OCI-LY3 (cell line): ENCODE measurements around the gene MAOB.

ENCODE experiments used
- EZH2phosphoT487 ChIP-seq: fragments of 200-600 bp; shearing (Covaris generic); IDR thresholded peaks from 2 replicates; pipeline ENCODE4 v1.6.1; 2018; ENCODE audit warnings: antibody characterized with exemption, mixed run types, low read depth
- TF ChIP-seq, protein P1 (sequence below): fragments of 200-600, 300-600 bp; sonication (generic); IDR thresholded peaks from 2 replicates; pipeline ENCODE4 v1.5.1; 2014; ENCODE audit warnings: antibody characterized with exemption, low read length, low read depth

GRCh38 chrX:43870011-43870410 lies 12.2 kb downstream of the MAOB start:
- TF ChIP-seq, protein P1, sequence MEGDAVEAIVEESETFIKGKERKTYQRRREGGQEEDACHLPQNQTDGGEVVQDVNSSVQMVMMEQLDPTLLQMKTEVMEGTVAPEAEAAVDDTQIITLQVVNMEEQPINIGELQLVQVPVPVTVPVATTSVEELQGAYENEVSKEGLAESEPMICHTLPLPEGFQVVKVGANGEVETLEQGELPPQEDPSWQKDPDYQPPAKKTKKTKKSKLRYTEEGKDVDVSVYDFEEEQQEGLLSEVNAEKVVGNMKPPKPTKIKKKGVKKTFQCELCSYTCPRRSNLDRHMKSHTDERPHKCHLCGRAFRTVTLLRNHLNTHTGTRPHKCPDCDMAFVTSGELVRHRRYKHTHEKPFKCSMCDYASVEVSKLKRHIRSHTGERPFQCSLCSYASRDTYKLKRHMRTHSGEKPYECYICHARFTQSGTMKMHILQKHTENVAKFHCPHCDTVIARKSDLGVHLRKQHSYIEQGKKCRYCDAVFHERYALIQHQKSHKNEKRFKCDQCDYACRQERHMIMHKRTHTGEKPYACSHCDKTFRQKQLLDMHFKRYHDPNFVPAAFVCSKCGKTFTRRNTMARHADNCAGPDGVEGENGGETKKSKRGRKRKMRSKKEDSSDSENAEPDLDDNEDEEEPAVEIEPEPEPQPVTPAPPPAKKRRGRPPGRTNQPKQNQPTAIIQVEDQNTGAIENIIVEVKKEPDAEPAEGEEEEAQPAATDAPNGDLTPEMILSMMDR: no peak
- no peak for TF ChIP-seq EZH2phosphoT487
